KMS-11 (cell line): ENCODE results near the gene GADD45B.

ENCODE experiments used
- H2AFZ ChIP-seq: fragments of 200-600 bp; sonication (generic); 2 replicates; pipeline ENCODE4 v1.6.1; 2016; ENCODE audit warnings: antibody characterized with exemption, mixed run types, low read depth
- H3K27ac ChIP-seq: fragments of 200-600 bp; sonication (generic); 2 replicates; pipeline ENCODE4 v1.6.1; 2016; ENCODE audit warnings: mild to moderate bottlenecking, mixed run types
- H3K27me3 ChIP-seq: fragments of 200-600 bp; sonication (generic); 2 replicates; pipeline ENCODE4 v1.6.1; 2017; ENCODE audit warnings: mild to moderate bottlenecking, low read depth, mixed run types, moderate library complexity; ENCODE audit not compliant: insufficient read depth
- H3K36me3 ChIP-seq: fragments of 200-600 bp; sonication (generic); 2 replicates; pipeline ENCODE4 v1.6.1; 2017; ENCODE audit warnings: mild to moderate bottlenecking, mixed run types; ENCODE audit not compliant: insufficient read depth
- H3K4me1 ChIP-seq: fragments of 200-600 bp; sonication (generic); 2 replicates; pipeline ENCODE4 v1.6.1; 2016; ENCODE audit warnings: mild to moderate bottlenecking, low read depth, mixed run types; ENCODE audit not compliant: poor library complexity, severe bottlenecking
- H3K4me2 ChIP-seq: fragments of 200-600 bp; sonication (generic); 2 replicates; pipeline ENCODE4 v1.7.0; 2016; ENCODE audit warnings: mild to moderate bottlenecking, mixed run types
- H3K4me3 ChIP-seq: fragments of 200-600 bp; sonication (generic); IDR thresholded peaks from 2 replicates; pipeline ENCODE4 v1.6.1; 2017; ENCODE audit warnings: low read depth, low read length, mixed read lengths; ENCODE audit not compliant: insufficient read depth
- H3K79me2 ChIP-seq: fragments of 200-600 bp; sonication (generic); 2 replicates; pipeline ENCODE4 v1.6.1; 2016; ENCODE audit warnings: low read depth, mixed run types; ENCODE audit not compliant: insufficient read depth
- H3K9ac ChIP-seq: fragments of 200-600 bp; sonication (generic); 2 replicates; pipeline ENCODE4 v1.6.1; 2016; ENCODE audit warnings: mild to moderate bottlenecking, mixed run types
- H4K20me1 ChIP-seq: fragments of 200-600 bp; sonication (generic); 2 replicates; pipeline ENCODE4 v1.6.1; 2016; ENCODE audit warnings: mild to moderate bottlenecking, mixed run types; ENCODE audit not compliant: insufficient read depth
- TF ChIP-seq, protein P1 (sequence below): fragments of 200-600 bp; sonication (generic); conservative IDR thresholded peaks from 2 replicates; pipeline ENCODE4 v1.6.1; 2017; ENCODE audit warnings: low read depth, mild to moderate bottlenecking, antibody characterized with exemption, low read length, moderate library complexity, mixed read lengths

The GADD45B gene

GRCh38 chr19:2487090-2487489 lies 11.2 kb downstream of the GADD45B start:
- no peaks in the 10 kb centered on the region for H3K79me2 ChIP-seq
- H3K4me1 ChIP-seq = peaks cover 25% of the 10 kb centered on the region
- H2AFZ ChIP-seq = no peak overlapping the region
- TF ChIP-seq, protein P1, sequence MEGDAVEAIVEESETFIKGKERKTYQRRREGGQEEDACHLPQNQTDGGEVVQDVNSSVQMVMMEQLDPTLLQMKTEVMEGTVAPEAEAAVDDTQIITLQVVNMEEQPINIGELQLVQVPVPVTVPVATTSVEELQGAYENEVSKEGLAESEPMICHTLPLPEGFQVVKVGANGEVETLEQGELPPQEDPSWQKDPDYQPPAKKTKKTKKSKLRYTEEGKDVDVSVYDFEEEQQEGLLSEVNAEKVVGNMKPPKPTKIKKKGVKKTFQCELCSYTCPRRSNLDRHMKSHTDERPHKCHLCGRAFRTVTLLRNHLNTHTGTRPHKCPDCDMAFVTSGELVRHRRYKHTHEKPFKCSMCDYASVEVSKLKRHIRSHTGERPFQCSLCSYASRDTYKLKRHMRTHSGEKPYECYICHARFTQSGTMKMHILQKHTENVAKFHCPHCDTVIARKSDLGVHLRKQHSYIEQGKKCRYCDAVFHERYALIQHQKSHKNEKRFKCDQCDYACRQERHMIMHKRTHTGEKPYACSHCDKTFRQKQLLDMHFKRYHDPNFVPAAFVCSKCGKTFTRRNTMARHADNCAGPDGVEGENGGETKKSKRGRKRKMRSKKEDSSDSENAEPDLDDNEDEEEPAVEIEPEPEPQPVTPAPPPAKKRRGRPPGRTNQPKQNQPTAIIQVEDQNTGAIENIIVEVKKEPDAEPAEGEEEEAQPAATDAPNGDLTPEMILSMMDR = no peak
- H3K36me3 ChIP-seq = no peaks in the 10 kb centered on the region
- no peak overlapping the region for H3K27ac ChIP-seq
- 0 out of 2 replicates have a peak, but pooled peaks cover 3% of the 10 kb centered on the region for H3K27me3 ChIP-seq
- H3K4me2 ChIP-seq = no peak overlapping the region
- H3K9ac ChIP-seq = no peak overlapping the region
- no peaks in the 10 kb centered on the region for H4K20me1 ChIP-seq
- H3K4me3 ChIP-seq = no peak overlapping the region

- Histone ChIP-seq H3K9ac (no peak overlapping the region), H3K27me3 (0 out of 2 replicates have a peak, but pooled peaks cover 3% of the 10 kb centered on the region), H3K4me2 (no peak overlapping the region)
Observed at GRCh38 chr19:2487842-2488241, 11.9 kb downstream of the GADD45B start.

GRCh38 chr19:2488405-2488941 lies 12.5 kb downstream of the GADD45B start:
- no peak overlapping the region for H2AFZ ChIP-seq
- no peak overlapping the region for H3K4me2 ChIP-seq
- H3K27ac ChIP-seq = no peak overlapping the region
- no peak overlapping the region for H3K9ac ChIP-seq
- H3K4me3 ChIP-seq = no peak overlapping the region
- H3K79me2 ChIP-seq = no peaks in the 10 kb centered on the region
- no peaks in the 10 kb centered on the region for H3K36me3 ChIP-seq
- TF ChIP-seq, protein P1 = no peak
- 0 out of 2 replicates have a peak, but pooled peaks cover 3% of the 10 kb centered on the region for H3K27me3 ChIP-seq
- H4K20me1 ChIP-seq = no peaks in the 10 kb centered on the region
- H3K4me1 ChIP-seq = peaks cover 37% of the 10 kb centered on the region

More at GRCh38 chr19:2487842-2488241, 11.9 kb downstream of the GADD45B start:
- TF ChIP-seq, protein P1 = no peak
- H3K27ac ChIP-seq = no peak overlapping the region
- H4K20me1 ChIP-seq = no peaks in the 10 kb centered on the region
- H3K4me3 ChIP-seq = no peak overlapping the region
- H2AFZ ChIP-seq = no peak overlapping the region
- H3K36me3 ChIP-seq = no peaks in the 10 kb centered on the region
- no peaks in the 10 kb centered on the region for H3K79me2 ChIP-seq
- peaks cover 32% of the 10 kb centered on the region for H3K4me1 ChIP-seq

DNA sequence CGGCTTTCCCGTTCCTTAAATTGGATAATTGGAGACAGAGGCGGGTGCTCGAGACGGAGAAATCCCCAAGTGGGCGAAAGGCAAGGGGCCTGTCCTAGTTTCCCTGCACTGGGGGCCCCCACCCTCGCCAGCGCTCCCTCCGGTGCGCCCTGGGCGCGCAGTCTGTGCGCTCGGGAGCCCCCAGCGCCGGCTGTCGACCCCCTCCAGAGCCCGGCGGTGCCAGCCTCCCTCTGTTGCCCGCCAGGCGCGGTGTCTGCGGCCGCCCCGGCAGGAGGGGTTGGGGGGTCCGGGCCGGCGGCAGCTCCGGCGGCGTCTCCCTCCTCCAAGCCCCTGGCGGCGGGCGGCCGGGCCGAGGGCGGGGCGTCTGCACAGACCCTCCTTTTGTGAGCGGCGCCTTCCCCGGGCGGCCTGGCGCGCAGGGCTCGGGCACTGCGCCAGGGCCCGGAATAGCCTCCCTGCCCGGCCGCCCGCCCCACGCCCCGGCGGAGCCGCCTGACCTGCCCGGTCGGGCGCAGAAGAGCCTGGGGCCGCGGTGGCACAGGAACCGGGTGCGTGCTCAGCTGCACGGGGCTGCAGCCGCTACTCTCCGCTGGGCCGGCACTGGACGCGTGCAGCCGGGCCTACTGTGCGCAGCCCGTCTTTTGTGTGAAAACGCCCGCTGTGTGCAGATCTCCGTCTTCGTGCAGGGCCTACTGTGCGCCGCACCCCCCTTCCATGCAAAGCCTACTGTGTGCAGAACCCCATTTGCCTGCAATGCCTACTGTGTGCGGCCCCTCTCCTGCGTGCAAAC lies 13.2 kb downstream of the GADD45B start:
- TF ChIP-seq, protein P1 = no peak
- Histone ChIP-seq H3K27ac (no peak overlapping the region), H3K4me2 (no peak overlapping the region), H2AFZ (no peak overlapping the region), H3K27me3 (0 out of 2 replicates have a peak, but pooled peaks cover 3% of the 10 kb centered on the region), H3K79me2 (no peaks in the 10 kb centered on the region), H3K36me3 (no peaks in the 10 kb centered on the region), H3K4me1 (peaks cover 44% of the 10 kb centered on the region), H4K20me1 (no peaks in the 10 kb centered on the region), H3K4me3 (no peak overlapping the region), H3K9ac (no peak overlapping the region)
